Endothelial cell of umbilical vein (primary cell): ENCODE measurements around the gene NCSTN. TPM values are rescaled to one million over a fixed set of nuclear protein-coding genes. Genes with fewer than 3 reads are reported as not detected.

ENCODE experiments used
- BruUV-seq: library from RNA; stranded (reverse); fragments of 400-500 nt; replicated peaks from 2 replicates; lab custom pipeline; 2021; lab: Mats Ljungman, UMichigan
- CTCF ChIA-PET: fragments of 300-600, 350-600 bp; sonication (Branson Sonifier 250); formaldehyde crosslinking; loops from one replicate; lab custom pipeline; 2021; ENCODE audit warnings: antibody characterized with exemption, inconsistent platforms; lab: Charles Lee
- POLR2A ChIA-PET: fragments of 300-600, 350-600 bp; sonication (Branson Sonifier 250); formaldehyde crosslinking; loops from one replicate; lab custom pipeline; 2021; ENCODE audit warnings: antibody characterized with exemption, inconsistent platforms; lab: Charles Lee
- DNase-seq: peaks from one replicate; pipeline ENCODE4 v3.0.0-alpha.2; 2011; ENCODE audit warnings: low read depth, low spot score
- FAIRE-seq: peaks from 2 replicates; lab custom pipeline; 2011; peaks lifted over from hg19 to GRCh38; lab: Jason Lieb, UNC
- H2AFZ ChIP-seq: 2 replicates; pipeline ENCODE4 v1.6.0; 2012; ENCODE audit warnings: low read depth, low read length, control low read depth, inconsistent platforms
- H3K27ac ChIP-seq: 2 replicates; pipeline ENCODE4 v1.5.1; 2011; ENCODE audit warnings: low read depth, mild to moderate bottlenecking, control low read depth, low read length, moderate library complexity; ENCODE audit not compliant: insufficient read depth
- H3K27me3 ChIP-seq, 2 experiments: 2 replicates each; pipeline versions ENCODE4 v1.6.0 to v1.6.1; 2011; ENCODE audit warnings: low read length in 2 of 2, mixed read lengths in 1 of 2; ENCODE audit not compliant: control insufficient read depth in 2 of 2, insufficient read depth in 2 of 2
- H3K36me3 ChIP-seq, 2 experiments: 2 replicates in 1 of 2; 3 replicates in 1 of 2; pipeline ENCODE4 v1.5.1; 2011; ENCODE audit warnings: low read length in 2 of 2, mild to moderate bottlenecking in 1 of 2, moderate library complexity in 1 of 2; ENCODE audit not compliant: control insufficient read depth in 2 of 2, insufficient read depth in 2 of 2; ENCODE audit errors: extremely low read depth in 1 of 2
- H3K4me1 ChIP-seq: 3 replicates; pipeline ENCODE4 v1.5.1; 2011; ENCODE audit warnings: mild to moderate bottlenecking, low read length; ENCODE audit not compliant: control insufficient read depth, insufficient read depth; ENCODE audit errors: extremely low read depth
- H3K4me2 ChIP-seq: 2 replicates; pipeline ENCODE4 v1.6.1; 2011; ENCODE audit warnings: low read length, control low read depth, mixed read lengths; ENCODE audit not compliant: insufficient read depth
- H3K4me3 ChIP-seq, 3 experiments: fragments of 200-600 bp in 1 of 3; sonication (generic), shearing (Covaris generic) in 1 of 3; replicated peaks in 1 of 3; 2 replicates each; pipeline ENCODE4 v1.5.1; 2011 to 2016; ENCODE audit warnings: control low read depth in 3 of 3, low read length in 3 of 3, mild to moderate bottlenecking in 2 of 3, inconsistent platforms in 1 of 3, low read depth in 1 of 3, moderate library complexity in 1 of 3; ENCODE audit not compliant: insufficient read depth in 1 of 3
- H3K79me2 ChIP-seq: 2 replicates; pipeline ENCODE4 v1.6.0; 2012; ENCODE audit warnings: low read length, inconsistent platforms; ENCODE audit not compliant: control insufficient read depth, insufficient read depth
- H3K9ac ChIP-seq: replicated peaks from 2 replicates; pipeline ENCODE3; 2011; ENCODE audit warnings: low read length, control low read depth; ENCODE audit not compliant: insufficient read depth; ENCODE audit errors: extremely low read depth
- H3K9me1 ChIP-seq: replicated peaks from 3 replicates; pipeline ENCODE4 v1.6.0; 2011; ENCODE audit warnings: mild to moderate bottlenecking, low read length; ENCODE audit not compliant: control insufficient read depth, insufficient read depth; ENCODE audit errors: extremely low read depth
- H3K9me3 ChIP-seq: replicated peaks from 2 replicates; pipeline ENCODE4 v1.5.1; 2012; ENCODE audit warnings: low read length, inconsistent platforms; ENCODE audit not compliant: control insufficient read depth, insufficient read depth
- H4K20me1 ChIP-seq: replicated peaks from 2 replicates; pipeline ENCODE3; 2011; ENCODE audit warnings: mild to moderate bottlenecking, low read length; ENCODE audit not compliant: control insufficient read depth, insufficient read depth; ENCODE audit errors: extremely low read depth
- FOS ChIP-seq: IDR thresholded peaks from 2 replicates; pipeline ENCODE4 v1.6.1; 2011; ENCODE audit warnings: mild to moderate bottlenecking, low read length, moderate library complexity, borderline replicate concordance; ENCODE audit not compliant: insufficient read depth
- GATA2 ChIP-seq: IDR thresholded peaks from 2 replicates; pipeline ENCODE4 v1.7.0; 2011; ENCODE audit warnings: low read depth, mild to moderate bottlenecking, moderate library complexity, mixed read lengths, low read length; ENCODE audit not compliant: insufficient read length, insufficient read depth
- MYC ChIP-seq: IDR thresholded peaks from one replicate; pipeline ENCODE4 v1.6.1; 2011; ENCODE audit warnings: mild to moderate bottlenecking, low read depth, low read length
- POLR2A ChIP-seq: IDR thresholded peaks from 2 replicates; pipeline ENCODE4 v1.6.1; 2012; ENCODE audit warnings: low read depth, mild to moderate bottlenecking, control low read depth, low read length
- POLR2AphosphoS5 ChIP-seq: IDR thresholded peaks from 2 replicates; pipeline ENCODE4 v1.6.1; 2012; ENCODE audit warnings: low read depth, mild to moderate bottlenecking, control low read depth, low read length, moderate library complexity; ENCODE audit not compliant: insufficient read depth
- dilution Hi-C: fragments of 300-500 bp; cut with MboI; formaldehyde crosslinking; loops from one replicate; pipeline ENCODE4 v1.15.0; 2019; ENCODE audit warnings: low sequenced_read_pairs; ENCODE audit not compliant: extremely low pct_ligation_motif_present
- intact Hi-C: fragments of 100-400 bp; cut with micrococcal nuclease; formaldehyde crosslinking; loops from one replicate; pipeline ENCODE4 v1.10.0; 2022
- polyA plus RNA-seq, 4 experiments: library from polyadenylated mRNA; depleted of rRNA in 3 of 4; stranded (reverse) in 3 of 4; unstranded in 1 of 4; fragments of >200 nt; gene quantifications; 2 replicates each; pipeline versions ENCODE4 v1.2.1 to v1.2.3, GENCODE V29; 2011 to 2012; ENCODE audit warnings: missing spikeins in 1 of 4
- total RNA-seq: library from RNA; stranded (reverse); gene quantifications from 2 replicates; pipeline ENCODE4 v1.2.3, GENCODE V29; 2021
- TF ChIP-seq, protein P1 (sequence below): IDR thresholded peaks from 2 replicates; pipeline ENCODE4 v1.6.1; 2011; ENCODE audit not compliant: insufficient read depth, insufficient read length
- TF ChIP-seq, protein P2 (sequence below), 2 donors: IDR thresholded peaks; 1 replicate in 1 of 2; 2 replicates in 1 of 2; pipeline ENCODE4 v1.5.1; 2011; ENCODE audit warnings: low read length in 2 of 2, mild to moderate bottlenecking in 2 of 2, moderate library complexity in 2 of 2, control low read depth in 1 of 2, inconsistent platforms in 1 of 2, low read depth in 1 of 2; ENCODE audit not compliant: insufficient read depth in 1 of 2; ENCODE audit errors: extremely low read depth in 1 of 2

Gene NCSTN
- total and polyA plus RNA-seq, 2 donors (not counting 3 experiments of a cell fraction or from before 2014, with no cell fraction given): 92.5 to 199 TPM

DNA sequence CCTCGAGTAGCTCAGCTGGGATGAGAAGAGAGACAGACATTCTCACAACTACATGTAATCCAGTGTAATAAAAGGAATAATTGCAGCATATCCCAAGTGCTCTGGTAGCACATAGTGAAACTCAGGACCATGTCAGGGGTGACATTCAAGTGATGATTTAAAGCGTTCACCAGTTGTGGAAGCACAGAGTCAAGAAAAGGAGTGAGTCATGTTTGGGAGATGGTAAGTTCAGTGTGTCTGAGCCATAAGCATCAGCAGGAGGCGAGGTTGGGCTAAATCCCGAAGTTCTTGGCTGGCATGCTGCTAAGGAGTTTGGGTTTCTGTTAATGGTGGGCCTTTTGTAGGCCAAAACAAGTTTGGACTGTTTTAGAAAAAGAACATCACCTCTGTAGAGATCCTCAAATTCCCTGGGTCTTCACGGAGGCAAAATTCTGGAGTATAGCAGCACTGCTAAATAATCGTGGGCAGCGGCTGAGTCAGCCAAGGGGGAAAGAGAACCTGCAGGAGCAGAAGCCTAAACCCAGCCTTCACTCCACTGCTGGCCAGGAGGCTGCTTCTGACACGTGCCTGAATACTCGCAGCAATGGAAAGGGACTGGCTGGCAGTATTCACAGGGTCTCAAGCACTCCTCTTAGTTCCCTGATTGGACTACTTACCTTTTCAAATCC, 16.5 kb downstream of the NCSTN start:
- Histone ChIP-seq H3K4me1 (no peaks in the 10 kb centered on the region), H3K36me3 (peaks cover 10 to 32% of the 10 kb centered on the region in 2 experiments), H3K9me1 (no peaks in the 10 kb centered on the region), H3K4me2 (no peak overlapping the region), H3K4me3 (no peak overlapping the region), H3K27me3 (no peaks in the 10 kb centered on the region), H3K27ac (no peak overlapping the region), H3K9ac (no peak overlapping the region), H4K20me1 (peaks cover 2% of the 10 kb centered on the region), H2AFZ (no peak overlapping the region), H3K9me3 (no peaks in the 10 kb centered on the region), H3K79me2 (no peaks in the 10 kb centered on the region)
- ChIA-PET POLR2A (no interaction called here), CTCF (no interaction called here)
- no TSS peak for BruUV-seq
- dilution Hi-C loops: no loop called here
- intact Hi-C loops: no loop called here
- TF ChIP-seq POLR2AphosphoS5 (no peak), GATA2 (no peak), MYC (no peak), POLR2A (no peak), FOS (no peak)
- TF ChIP-seq, protein P1, sequence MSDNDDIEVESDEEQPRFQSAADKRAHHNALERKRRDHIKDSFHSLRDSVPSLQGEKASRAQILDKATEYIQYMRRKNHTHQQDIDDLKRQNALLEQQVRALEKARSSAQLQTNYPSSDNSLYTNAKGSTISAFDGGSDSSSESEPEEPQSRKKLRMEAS: no peak
- TF ChIP-seq, protein P2, sequence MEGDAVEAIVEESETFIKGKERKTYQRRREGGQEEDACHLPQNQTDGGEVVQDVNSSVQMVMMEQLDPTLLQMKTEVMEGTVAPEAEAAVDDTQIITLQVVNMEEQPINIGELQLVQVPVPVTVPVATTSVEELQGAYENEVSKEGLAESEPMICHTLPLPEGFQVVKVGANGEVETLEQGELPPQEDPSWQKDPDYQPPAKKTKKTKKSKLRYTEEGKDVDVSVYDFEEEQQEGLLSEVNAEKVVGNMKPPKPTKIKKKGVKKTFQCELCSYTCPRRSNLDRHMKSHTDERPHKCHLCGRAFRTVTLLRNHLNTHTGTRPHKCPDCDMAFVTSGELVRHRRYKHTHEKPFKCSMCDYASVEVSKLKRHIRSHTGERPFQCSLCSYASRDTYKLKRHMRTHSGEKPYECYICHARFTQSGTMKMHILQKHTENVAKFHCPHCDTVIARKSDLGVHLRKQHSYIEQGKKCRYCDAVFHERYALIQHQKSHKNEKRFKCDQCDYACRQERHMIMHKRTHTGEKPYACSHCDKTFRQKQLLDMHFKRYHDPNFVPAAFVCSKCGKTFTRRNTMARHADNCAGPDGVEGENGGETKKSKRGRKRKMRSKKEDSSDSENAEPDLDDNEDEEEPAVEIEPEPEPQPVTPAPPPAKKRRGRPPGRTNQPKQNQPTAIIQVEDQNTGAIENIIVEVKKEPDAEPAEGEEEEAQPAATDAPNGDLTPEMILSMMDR (IDR thresholded peaks at IDR 0.05; ENCODE audit: extremely low read depth in 1 of 2, insufficient read depth in 1 of 2, low read depth in 1 of 2, low read length in 2 of 2): no peak
- FAIRE-seq (no peak), DNase-seq (no peak)
